Fibroblast of pulmonary artery (primary cell): Measurements from ENCODE around the gene KRT6B.

ENCODE experiments used
- DNase-seq: peaks from one replicate; pipeline ENCODE4 v3.0.0-alpha.2; 2010; ENCODE audit warnings: low read depth
- H3K4me3 ChIP-seq: replicated peaks from 2 replicates; pipeline ENCODE4 v1.5.1; 2011; ENCODE audit warnings: low read depth, mild to moderate bottlenecking, control low read depth, low read length, moderate library complexity
- TF ChIP-seq, protein P1 (sequence below): IDR thresholded peaks from 2 replicates; pipeline ENCODE4 v1.5.1; 2011; ENCODE audit warnings: mild to moderate bottlenecking, control low read depth, low read length, inconsistent platforms; ENCODE audit errors: missing control alignments

KRT6B gene

DNA sequence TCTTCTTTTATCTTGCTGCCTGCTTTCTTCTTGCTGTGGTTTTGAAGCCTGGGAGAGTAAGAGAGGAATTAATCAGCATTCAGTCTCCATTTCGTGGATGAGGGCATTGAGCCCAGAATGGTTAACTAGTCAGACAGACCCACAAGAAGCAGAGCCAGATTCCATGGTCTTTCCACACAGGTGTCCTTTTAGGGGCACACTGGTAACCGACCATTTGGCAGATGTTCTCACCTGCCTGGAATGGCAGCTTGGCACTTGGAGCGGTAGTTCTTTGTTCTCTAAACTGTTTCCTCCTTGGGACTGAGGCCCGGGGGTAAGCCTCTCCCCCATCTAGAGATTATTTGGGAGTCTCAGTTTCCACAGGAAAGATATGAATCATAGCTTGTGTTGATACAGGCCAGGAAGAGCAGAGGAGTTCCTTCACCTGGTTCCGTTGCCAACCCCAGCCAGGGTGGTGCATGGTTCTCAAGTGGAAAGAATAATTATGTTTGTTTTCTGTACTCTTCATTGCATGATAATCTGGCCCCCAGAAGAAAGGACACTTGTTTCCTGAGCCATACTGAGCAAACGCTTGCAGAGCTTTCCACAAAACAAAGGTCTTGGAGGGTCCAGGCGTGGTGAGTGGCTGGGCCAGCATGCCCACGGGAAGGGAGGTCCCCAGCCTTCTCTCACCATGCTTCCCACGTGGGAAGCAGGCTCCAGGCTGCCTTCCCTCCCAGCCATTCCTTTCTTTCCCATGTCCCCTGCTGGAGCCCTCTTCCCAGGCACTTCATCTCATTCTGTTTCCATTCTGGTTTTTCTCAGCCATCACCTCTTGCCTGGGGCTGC lies 15.7 kb downstream of the KRT6B start:
- TF ChIP-seq, protein P1, sequence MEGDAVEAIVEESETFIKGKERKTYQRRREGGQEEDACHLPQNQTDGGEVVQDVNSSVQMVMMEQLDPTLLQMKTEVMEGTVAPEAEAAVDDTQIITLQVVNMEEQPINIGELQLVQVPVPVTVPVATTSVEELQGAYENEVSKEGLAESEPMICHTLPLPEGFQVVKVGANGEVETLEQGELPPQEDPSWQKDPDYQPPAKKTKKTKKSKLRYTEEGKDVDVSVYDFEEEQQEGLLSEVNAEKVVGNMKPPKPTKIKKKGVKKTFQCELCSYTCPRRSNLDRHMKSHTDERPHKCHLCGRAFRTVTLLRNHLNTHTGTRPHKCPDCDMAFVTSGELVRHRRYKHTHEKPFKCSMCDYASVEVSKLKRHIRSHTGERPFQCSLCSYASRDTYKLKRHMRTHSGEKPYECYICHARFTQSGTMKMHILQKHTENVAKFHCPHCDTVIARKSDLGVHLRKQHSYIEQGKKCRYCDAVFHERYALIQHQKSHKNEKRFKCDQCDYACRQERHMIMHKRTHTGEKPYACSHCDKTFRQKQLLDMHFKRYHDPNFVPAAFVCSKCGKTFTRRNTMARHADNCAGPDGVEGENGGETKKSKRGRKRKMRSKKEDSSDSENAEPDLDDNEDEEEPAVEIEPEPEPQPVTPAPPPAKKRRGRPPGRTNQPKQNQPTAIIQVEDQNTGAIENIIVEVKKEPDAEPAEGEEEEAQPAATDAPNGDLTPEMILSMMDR: no peak
- H3K4me3 ChIP-seq: no peak overlapping the region
- DNase-seq: peak; percentile 66

DNA sequence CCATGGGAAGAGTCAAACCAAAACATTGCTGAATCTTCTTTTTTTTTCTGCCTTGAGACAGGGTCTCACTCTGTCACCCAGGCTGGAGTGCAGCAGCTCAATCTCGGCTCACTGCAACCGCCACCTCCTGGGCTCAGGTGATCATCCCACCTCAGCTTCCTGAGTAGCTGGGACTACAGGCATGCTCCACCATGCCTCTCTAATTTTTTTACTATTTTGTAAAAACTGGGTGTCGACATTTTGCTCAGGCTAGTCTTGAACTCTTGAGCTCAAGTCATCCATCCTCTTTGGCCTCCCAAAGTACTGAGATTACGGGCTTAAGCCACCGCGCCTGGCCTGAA lies 16.3 kb downstream of the KRT6B start:
- DNase-seq: no peak
- H3K4me3 ChIP-seq: no peak overlapping the region
- TF ChIP-seq, protein P1: no peak

DNA sequence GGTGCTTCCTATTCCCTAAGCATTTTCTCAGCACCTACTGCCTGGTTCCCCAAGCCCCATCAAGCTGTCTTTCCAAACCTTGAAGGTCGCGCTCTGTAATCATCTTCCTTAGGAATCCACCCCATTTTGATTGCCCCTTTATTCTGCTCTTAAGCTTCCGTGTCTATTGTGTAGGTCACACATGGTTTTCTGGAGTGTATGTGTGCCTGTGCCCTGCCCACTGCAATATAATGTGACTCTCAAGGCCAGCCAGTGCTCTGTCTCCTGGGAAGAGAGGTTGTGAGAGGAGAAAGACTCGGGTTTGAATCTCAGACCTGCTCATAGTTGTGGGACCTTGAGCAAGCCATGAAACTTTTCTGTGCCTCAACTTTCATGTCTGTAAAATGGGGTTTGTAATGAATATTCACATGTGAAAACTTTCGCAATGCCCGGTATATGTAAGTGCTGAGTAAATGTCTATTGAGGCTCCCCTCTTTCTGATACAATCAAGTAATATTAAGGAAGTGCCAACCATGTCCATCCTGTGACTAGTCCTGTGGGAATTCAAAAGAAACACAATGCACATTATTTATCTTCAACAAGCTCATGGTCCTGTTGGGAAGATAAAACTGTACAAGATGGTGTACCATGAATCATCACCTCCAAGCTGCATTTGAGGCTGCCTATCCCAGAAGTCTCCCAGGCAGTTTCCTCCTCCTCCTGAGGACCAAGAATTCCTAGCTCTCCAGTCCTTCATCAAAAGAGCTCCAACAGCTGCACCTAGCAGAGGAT lies 17.0 kb downstream of the KRT6B start:
- H3K4me3 ChIP-seq: no peak overlapping the region
- TF ChIP-seq, protein P1: no peak
- DNase-seq: peak; percentile 52

DNA sequence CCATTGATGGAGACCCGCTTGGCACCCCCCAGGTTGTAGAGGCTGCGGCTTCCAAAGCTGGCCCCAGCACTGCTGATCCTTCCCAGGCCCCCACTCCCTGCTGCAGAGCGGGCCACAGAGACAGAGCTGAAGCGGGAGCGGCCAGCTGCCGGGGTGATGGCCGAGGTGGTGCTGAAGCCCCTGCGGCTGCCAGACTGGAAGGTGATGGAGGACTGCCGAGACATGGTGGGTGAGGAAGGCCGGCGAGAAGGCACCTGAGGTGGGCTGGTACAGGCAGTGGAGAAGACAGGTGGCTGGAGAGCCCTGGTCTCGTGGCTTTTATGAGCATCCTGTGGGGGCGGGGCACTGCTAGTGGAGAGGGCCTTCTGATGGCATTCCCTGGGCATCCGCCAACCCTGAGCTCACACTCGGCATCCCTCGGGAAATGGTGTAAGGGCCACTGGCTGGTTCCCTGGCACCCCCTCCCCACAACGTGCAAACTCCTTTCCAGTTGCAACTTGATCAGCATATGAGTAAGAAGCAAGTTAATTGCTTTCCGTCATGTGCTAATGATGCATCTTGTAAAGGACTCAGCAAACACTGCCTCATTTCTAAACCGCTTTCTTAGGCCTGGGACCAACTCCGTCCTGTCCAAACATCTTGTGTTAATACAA lies 17.7 kb downstream of the KRT6B start, which contains the start of gene KRT75:
KRT75 (minus strand) TSS at position 291 of the 653 bp plus-strand sequence; CDS start at position 224, 67 bp downstream.
- DNase-seq: no peak
- TF ChIP-seq, protein P1: no peak
- H3K4me3 ChIP-seq: no peak within 1 kb of the TSS

DNA sequence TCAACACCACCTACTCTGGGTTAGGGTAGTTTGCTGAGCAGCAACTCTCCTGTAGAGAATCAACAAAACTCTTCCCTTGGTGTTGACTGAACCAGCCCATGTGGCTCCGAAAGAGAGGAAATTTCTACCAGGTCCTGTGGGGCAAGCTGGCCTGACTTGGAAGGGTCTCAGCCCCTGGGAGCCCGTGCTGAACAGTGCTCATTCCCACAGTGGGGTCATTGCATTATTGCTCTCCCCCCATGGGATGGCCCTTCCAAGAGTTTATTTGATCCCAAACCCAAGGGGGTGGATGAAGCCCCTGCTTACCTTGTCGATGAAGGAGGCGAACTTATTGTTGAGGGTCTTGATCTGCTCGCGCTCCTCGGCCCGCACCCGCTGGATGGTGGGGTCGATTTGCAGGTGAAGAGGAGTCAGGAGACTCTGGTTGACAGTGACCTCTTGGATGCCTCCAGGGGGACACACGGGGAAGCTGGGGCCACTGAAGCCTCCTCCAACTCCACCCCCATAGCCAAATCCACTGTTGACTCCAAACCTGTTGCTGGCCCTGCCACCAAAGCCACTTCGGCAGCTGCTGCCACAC lies 18.4 kb downstream of the KRT6B start:
- no peak for DNase-seq
- no peak overlapping the region for H3K4me3 ChIP-seq
- TF ChIP-seq, protein P1: no peak

DNA sequence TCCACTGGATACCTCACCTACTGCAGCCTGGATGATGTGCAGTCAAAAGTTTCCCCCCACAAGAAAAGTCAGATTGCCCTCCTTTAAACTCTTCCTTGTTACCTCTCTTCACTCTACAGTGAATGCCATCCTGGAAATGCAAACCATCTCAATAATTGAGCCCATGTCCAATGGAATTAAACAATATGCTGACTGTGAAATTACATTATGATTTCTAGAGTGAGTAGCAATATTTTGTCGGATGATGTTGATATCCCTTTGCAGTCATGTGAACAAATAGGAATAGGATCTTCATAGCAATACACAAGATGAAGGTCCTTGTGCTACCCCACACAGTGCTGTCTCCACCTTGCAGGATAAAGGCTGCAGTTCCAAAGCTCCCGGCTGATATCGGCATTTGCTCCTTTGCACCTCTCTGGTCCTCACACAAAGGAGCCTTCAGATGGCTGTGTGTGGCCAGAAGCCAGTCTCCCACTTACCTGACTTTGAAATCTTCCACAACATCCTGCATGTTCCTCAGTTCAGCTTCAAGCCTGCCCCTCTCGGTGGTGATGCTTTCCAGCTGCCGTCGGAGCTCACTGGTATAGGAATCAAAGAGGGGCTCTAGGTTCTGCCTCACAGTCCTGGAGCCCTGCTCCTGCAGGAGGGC lies 19.3 kb downstream of the KRT6B start:
- no peak overlapping the region for H3K4me3 ChIP-seq
- no peak for DNase-seq
- TF ChIP-seq, protein P1: no peak
